HG03439 (cell line): ENCODE measurements around the gene ZNF513.
"Not testable (repeated sequence)": the region's sequence is repeated elsewhere in the genome, so short reads cannot be mapped to it uniquely, and the experiment has no call there.

Experiments
- ATAC-seq: cut with Tn5 transposase; IDR thresholded peaks from one replicate; pipeline ENCODE4 v1.9.1; 2021; ENCODE audit warnings: mild to moderate bottlenecking, moderate library complexity; ENCODE audit not compliant: unreplicated experiment

Gene ZNF513

GRCh38 chr2:27380626-27381545 is at the start of gene ZNF513:
ZNF513 (minus strand) TSS chr2:27380734; CDS start chr2:27380526, 208 bp downstream.
- ATAC-seq, result peak; percentile 72

- ATAC-seq, result peak; percentile 78
These were observed 48.5 kb upstream of the ZNF513 start for GRCh38 chr2:27428978-27429541.

DNA sequence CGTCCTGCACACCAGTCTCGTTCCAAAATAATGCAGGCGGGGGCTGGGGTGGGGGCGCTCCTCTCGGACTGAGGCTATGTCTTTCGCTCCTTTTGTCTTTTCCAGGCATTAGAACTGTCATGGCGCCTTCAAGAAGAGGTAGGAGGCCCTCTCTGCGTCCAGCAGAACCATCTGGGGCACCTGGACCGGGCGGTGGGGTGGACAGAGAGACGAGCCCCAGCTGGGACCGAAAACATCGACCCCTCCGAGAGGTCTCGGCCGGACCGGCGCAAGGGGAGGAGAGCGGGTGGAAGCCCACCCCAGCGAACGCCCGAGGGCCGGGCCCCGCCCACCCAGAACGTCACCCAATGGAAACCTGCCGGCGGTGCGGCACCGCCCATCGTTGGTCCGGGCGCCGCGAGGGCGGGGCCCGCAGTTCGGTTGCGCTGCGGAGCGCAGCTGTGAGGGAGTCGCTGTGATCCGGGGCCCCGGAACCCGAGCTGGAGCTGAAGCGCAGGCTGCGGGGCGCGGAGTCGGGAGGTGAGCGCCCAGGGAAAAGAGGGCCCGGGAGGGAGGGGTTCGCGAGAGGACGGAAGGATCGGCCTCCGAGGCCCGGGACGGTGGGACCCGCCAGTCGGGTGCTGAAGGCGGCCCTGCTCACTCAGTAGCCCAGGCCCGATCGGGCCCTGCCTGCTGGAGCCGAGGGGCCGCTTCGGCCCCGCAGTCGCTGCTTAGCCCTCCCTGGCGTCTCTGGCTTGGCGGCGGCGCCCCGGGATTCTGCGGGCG is 47.9 kb upstream of the ZNF513 start, which contains the start of gene NRBP1:
NRBP1 (plus strand) TSS at position 419 of the 765 bp plus-strand sequence. CDS start 4,643 bp downstream, outside the sequence.
- ATAC-seq, result peak; percentile 87

GRCh38 chr2:27427863-27428212 is 47.3 kb upstream of the ZNF513 start:
- no peak for ATAC-seq

DNA sequence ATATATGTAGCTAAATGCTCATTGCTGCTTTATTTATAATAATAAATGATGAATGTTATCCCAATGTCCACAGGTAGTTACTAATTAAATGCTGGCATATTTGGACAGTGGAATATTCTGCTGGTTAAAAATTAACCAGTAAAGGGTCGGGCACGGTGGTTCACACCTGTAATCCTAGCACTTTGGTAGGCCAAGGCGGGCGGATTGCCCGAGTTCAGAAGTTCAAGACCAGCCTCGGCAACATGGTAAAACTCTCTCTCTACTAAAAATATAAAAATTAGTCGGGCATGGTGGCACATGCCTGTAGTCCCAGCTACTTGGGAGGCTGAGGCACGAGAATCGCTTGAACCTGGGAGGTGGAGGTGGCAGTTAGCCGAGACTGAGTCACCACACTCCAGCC is 44.5 kb upstream of the ZNF513 start:
- ATAC-seq, result not testable (repeated sequence)

DNA sequence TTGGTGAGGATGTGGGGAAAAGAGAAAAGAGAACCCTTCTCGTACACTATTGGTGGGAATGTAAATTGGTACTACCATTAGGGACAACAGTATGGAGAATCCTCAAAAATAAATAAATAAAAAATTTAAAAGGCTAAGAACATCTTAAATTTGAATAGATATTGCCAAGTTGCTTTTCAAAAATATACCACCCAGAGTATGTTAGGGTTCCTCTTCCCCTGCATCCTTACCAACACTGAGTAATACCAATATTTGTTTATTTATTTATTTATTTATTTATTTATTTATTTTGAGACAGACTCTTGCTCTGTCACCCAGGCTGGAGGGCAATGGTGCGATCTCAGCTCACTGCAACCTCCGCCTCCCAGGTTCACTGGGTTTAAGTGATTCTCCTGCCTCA is 42.4 kb upstream of the ZNF513 start:
- no peak for ATAC-seq

DNA sequence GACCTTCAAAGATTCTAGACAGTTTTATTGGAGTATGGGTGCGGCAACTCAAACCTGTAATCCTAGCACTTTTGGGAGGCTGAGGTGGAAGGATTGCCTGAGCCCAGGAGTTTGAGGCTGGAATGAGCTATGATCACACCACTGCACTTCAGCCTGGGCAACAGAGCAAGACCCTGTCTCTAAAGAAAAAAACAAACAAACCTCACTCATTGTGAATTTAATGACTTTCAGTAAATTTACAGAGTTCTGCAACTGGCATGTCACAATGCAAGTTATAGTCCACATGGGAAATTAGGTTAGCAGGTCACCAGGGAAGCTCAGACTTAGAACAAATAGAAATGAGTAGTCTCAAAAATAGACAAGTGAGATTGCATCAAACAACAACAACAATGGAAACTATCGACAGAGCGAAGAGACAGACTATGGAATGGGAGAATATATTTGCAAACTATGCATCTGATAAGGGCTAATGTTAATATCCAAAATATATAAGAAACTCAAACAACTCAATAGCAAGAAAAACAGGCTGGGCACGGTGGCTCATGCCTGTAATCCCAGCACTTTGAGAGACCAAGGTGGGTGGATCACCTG is 41.2 kb upstream of the ZNF513 start:
- ATAC-seq, result no peak

- no peak for ATAC-seq
These were observed 40.5 kb upstream of the ZNF513 start for GRCh38 chr2:27420996-27421395.

DNA sequence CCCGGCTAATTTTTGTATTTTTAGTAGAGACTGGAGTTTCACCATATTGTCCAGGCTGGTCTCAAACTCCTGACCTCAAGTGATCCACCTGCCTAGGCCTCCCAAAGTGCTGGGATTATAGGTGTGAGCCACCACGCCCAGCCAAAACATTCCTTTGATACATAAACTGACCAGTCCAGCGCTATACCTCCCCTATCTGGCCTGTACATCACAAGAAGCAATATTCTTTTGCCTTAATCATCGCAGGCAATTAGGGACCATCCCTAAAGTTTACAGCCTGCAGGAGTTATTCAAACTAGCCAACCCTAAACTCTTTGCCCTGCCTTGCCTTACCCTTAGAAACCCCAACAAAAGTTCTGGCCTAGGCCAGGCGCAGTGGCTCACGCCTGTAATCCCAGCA is 35.6 kb upstream of the ZNF513 start:
- ATAC-seq, result no peak

DNA sequence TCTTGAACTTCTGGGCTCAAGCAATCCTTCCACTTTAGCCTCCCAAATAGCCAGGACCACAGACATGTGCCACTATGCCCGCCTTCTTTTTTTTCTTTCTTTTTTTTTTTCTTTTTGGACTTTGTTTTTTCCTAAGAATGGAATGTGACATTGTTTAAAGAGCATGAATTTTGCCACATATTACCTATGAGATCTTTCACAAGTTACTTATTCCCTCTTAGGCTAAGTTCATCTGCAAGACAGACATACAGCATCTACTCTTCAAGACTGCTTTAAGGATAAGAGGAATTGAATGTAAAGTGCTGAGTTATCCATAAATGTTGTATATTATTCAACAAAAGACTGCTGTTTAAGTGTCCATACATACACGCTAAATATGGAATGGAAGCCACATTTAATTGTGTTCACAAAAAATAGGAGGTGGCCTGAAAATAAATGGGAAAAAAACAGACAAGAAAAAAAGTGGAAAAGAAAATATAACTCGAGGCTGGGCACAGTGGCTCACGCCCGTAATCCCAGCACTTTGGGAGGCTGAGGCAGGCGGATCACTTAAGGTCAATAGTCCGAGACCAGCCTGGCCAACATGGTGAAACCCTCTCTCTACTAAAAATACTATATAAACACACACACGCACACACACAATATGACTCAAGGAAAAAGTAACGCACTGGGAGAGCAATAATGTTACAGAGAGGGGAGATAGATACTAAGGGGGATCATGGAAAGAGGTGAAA is 32.1 kb upstream of the ZNF513 start:
- no peak for ATAC-seq

- ATAC-seq, result peak; percentile 96
These were observed 29.0 kb upstream of the ZNF513 start, which contains the start of gene PPM1G for GRCh38 chr2:27409321-27410073. PPM1G (minus strand) TSS chr2:27409591; CDS start chr2:27409422, 169 bp downstream.

GRCh38 chr2:27408601-27409320 is 28.2 kb upstream of the ZNF513 start:
- ATAC-seq, result peak; percentile 33

DNA sequence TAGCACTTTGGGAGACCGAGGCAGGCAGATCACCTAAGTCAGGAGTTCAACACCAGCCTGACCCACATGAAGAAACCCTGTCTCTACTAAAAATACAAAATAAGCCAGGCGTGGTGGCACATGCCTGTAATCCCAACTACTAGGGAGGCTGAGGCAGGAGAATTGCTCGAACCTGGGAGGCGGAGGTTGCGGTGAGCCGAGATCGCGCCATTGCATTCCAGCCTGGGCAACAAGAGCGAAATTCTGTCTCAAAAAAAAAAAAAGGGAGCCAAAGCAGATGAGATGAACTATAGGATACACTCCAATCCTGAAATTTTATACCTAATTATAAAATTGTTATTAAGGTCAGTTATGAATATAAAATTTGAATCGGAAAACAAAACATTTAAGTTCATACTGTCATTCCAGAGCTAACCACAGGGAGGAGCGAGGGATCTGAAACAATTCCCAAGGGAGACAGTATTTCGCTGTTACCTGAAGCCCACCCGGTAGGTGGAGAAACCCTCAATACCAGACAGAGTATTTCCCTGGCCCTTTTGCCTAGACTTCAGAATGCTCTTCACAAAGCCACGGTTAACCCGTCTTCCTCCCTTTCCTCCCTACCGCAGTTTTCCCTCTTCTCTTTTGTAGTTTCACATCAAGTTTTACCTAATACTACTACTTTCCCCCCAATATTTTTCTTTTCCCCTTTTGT is 27.4 kb upstream of the ZNF513 start:
- ATAC-seq, result no peak

- ATAC-seq, result no peak
These were observed 20.0 kb upstream of the ZNF513 start for GRCh38 chr2:27400348-27401135.

DNA sequence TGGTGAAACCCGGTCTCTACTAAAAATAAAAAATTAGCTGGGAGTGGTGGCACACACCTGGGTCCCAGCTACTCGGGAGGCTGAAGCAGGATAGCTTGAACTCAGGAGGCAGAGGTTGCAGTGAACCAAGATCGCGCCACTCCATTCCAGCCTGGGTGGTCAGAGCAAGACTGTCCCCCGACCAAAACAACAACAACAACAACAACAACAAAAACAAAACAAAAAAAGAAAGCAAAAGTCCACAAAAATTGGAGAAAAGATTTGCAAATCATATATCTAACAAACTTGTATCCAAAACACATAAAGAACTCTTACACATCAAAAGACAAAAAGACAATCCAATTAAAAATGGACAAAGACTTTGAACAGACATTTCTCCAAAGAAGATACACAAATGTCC is 18.4 kb upstream of the ZNF513 start:
- no peak for ATAC-seq

- no peak for ATAC-seq
These were observed 12.7 kb upstream of the ZNF513 start for GRCh38 chr2:27393225-27393624.

GRCh38 chr2:27390822-27391679 is 10.5 kb upstream of the ZNF513 start:
- no peak for ATAC-seq
